Suppressor macrophage (primary cell): ENCODE data around the gene NHERF1.
A peak's percentile ranks its signal among the peaks of the same experiment; 100 is the strongest.

Source experiments
- DNase-seq, 4 experiments: peaks; one replicate each; pipeline ENCODE4 v3.0.0-alpha.2; 2020 to 2022

Gene NHERF1

GRCh38 chr17:74810699-74811485, 62.5 kb downstream of the NHERF1 start:
- no peak for DNase-seq

GRCh38 chr17:74812109-74813009, 63.9 kb downstream of the NHERF1 start:
- peak; percentile 17 to 53 (median 40) for DNase-seq

- DNase-seq, result no peak
These were observed 66.0 kb downstream of the NHERF1 start for GRCh38 chr17:74814453-74814852.

- DNase-seq, result no peak
These were observed 66.6 kb downstream of the NHERF1 start for GRCh38 chr17:74815067-74815466.

GRCh38 chr17:74815550-74816370, 67.3 kb downstream of the NHERF1 start:
- DNase-seq, result no peak

- no peak for DNase-seq
These were observed 68.6 kb downstream of the NHERF1 start for GRCh38 chr17:74816905-74817620.

- no peak for DNase-seq
These were observed 70.0 kb downstream of the NHERF1 start for GRCh38 chr17:74818291-74818938.
